DMS79 treated with DMSO at 0.1 percent for 48 hours (cell line): ENCODE results near the gene BIRC6.

ENCODE experiments used
- DNase-seq: peaks from one replicate; lab custom pipeline; 2025; lab: John Stamatoyannopoulos, UW

BIRC6 gene

GRCh38 chr2:32372519-32373182 lies 15.8 kb downstream of the BIRC6 start:
- no peak for DNase-seq

DNA sequence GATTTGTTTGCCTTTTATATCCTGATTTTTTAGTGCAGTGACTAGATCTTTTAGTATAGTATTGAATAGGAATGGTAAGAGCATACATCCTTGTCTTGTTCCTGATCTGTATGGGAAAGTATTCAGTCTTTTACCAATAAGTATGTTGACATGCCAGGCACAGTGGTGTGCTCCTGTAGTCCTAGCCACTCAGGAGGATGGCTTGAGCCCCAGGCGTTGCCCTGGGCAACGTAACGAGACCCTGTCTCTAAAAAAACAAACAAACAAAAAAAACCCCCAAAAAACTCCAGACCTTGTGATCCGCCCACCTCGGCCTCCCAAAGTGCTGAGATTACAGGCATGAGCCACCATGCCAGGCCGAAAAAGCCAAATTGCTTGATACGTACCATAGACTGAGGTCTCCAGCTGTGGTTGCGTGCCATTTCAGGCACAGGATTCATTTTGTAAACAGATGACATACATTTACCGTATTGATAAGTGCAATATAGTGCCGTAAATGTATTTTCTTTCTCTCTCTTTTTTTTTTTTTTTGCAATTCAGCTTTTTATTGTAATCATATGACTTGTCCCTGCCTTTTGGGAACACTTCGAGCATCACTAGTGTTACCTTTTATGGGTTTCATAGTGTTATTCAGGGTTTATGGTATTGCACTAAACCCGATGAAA lies 18.5 kb downstream of the BIRC6 start:
- DNase-seq = no peak

DNA sequence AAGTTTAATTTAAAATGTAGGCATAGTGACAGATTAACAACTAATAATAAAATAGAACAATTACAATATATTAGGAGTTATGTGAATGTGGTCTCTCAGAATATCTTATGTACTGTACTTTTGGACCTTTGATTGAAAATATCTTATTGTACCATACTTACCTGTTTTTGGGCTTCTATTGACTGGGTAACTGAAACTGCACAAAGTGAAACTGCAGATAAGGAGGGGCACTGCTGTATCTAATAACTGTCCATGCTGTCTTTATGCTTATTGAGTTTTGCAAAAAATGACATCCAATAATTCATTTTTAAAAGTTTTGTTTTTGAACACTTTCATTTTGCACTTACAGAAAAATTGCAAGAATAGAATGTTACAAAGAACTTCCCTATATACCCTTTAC lies 19.9 kb downstream of the BIRC6 start:
- no peak for DNase-seq

DNA sequence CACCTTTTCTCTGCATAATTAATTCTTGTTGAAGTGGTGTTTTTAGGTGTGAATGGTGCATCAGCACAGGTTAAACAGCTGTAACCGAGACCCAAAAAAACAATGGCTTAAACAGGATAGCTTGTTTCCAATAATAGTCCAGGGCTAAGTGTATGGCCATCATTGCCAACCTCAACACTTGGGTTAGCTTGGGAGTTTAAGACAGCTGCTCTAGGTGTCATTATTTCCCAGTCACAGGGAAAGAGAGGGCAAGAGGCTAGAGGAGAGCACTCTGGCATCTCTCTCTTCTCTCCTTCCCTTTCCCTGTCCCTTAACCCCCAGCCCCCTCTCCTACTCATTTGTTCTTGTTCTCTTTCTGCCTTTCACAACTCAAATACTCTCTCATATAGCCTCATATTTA lies 21.1 kb downstream of the BIRC6 start:
- DNase-seq = no peak

DNA sequence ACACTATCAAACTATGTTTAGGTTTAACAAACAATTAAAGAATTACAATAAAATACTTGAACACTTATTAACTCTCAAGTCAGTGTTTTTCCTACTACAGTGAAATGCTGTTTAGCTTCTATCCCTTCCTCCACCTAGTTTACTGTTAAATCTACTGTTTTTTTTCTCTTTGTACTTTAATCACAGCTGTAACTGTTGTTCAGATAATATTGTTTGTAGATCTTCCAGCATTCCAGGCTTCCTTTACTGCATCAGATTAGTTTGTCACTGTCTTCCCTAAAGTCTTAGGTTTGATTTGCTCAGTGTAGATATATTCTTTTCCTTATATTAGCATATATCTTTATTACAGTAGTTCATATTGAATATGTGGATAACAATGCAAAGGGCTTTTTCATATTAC lies 22.5 kb downstream of the BIRC6 start:
- no peak for DNase-seq

- no peak for DNase-seq
Observed at GRCh38 chr2:32383858-32384257, 27.0 kb downstream of the BIRC6 start.

- DNase-seq = no peak
Observed at GRCh38 chr2:32384529-32384928, 27.7 kb downstream of the BIRC6 start.

DNA sequence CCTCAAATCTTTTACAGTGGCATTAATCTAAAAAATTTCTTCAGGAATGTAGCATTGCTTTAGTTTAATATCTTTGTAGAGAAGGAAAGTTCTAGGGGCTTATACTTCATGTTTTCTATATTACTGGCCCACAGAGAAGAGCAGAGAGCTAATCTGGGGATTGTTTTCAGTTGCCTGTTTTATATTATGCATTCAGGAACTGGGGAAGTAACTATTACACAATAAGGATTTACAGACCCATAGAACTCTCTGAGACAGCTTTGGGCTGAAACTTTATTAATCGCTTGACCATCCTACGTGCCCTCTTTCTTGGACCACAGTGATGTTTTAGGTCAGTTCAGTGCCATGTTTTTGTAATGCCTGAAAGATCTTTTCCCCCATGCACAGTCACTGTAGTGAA lies 29.9 kb downstream of the BIRC6 start:
- DNase-seq = no peak

DNA sequence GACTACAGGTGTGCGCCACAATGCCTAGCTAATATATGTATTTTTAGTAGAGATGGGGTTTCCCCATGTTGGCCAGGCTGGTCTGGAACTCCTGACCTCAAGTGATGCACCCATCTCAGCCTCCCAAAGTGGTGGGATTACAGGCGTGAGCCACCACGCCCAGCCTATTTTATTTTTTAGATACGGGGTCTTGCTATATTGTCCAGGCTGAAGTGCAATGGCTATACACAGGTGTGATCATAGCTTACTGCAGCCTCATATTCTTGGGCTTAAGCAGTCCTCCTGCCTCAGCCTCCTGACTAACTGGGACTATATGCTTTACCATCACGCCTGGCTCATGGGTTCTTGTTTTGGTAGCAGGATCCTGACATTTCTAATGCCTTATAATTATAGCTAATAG lies 42.4 kb downstream of the BIRC6 start:
- no peak for DNase-seq

GRCh38 chr2:32402091-32402490 lies 45.3 kb downstream of the BIRC6 start:
- no peak for DNase-seq

GRCh38 chr2:32403782-32404181 lies 47.0 kb downstream of the BIRC6 start:
- DNase-seq = no peak

DNA sequence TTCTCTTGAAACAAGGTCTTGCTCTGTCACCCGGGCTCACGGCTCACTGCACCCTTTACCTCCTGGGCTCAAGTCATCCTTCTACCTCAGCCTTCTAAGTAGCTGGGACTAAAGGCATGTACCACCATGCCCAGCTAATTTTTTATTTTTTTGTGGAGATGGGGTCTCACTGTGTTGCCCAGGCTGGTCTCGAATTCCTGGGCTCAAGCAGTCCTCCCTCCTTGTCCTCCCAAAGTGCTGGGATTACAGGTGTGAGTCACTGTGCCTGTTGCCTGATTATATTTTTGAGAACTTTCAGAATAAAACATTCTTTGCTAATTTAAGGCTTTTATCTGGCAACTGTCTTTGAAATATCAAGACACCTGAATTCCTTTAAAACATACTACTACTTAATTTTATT lies 47.9 kb downstream of the BIRC6 start:
- no peak for DNase-seq

GRCh38 chr2:32416519-32416918 lies 59.7 kb downstream of the BIRC6 start:
- DNase-seq = no peak

GRCh38 chr2:32417659-32418058 lies 60.8 kb downstream of the BIRC6 start:
- no peak for DNase-seq

DNA sequence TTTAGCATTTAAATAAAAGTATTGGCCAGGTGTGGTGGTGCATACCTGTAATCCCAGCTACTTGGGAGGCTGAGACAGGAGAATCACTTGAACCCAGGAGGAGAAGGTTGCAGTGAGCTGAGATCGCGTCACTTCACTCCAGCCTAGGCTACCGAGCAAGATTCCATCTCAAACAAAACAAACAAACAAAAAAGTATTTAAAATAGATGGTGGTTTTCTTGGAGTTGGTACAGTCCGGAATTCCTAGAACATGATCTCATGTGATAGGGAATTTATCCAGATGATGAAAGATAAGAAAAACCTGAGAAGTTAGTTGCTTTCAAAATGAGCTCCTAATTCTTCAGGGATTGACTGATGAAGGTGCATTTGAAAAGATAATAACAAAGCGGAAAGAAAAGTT lies 62.0 kb downstream of the BIRC6 start:
- no peak for DNase-seq

DNA sequence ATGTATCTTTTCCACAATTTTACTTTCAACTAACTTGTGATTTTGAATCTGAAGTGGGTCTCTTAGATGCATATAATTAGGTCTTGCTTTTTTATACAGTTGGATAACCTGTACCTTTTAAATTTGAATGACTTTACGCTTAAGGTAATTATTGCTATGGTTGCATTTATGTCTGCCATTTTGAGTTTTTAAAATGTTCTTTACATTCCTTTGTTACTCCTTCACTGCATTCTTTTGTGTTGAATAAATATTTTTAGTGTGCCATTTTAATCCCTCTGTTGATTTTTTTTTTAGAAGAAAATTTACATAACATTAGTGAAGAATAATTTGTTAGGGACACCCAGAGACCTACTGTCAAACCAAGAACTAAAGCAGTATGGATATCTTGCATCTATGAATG lies 65.3 kb downstream of the BIRC6 start:
- no peak for DNase-seq

- no peak for DNase-seq
Observed at GRCh38 chr2:32423536-32423935, 66.7 kb downstream of the BIRC6 start.

DNA sequence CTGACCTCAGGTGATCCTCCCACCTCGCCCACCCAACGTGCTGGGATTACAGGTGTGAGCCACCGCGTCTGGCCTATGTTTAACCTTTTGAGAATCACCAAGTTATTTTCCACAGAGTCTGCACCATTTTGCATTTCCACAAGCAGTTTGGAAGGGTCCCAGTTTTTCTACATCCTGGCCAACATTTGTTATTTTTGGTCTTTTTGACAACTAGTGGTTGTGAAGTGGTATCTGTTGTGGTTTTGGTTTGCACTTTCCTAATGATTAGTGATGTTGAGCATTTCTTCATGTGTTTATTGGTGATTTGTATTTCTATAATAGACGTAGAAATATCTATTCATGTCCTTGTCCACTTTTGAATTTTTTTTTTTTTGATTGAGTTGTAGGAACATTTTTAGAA lies 67.9 kb downstream of the BIRC6 start:
- no peak for DNase-seq

DNA sequence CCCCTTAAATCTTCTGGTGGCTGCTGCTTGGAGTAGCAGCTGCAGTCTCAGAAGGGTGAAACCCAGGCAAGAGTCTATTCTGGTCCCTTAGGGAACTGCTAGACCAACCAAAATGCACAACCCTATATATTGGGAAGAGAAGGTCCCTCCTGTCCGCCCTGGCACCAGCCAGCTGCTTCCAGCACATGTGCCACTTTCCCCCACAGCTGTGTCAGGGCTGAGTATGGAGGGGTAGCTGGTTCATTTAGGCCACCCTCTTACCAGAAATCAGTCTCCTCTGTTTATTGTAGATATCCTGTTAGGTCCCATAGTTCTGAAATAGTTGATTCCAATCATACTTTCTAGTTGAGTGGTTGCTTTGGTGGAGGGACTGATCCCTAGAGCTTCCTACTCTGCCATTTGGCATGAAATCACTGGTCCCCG lies 68.9 kb downstream of the BIRC6 start:
- no peak for DNase-seq

GRCh38 chr2:32427672-32428610 lies 71.1 kb downstream of the BIRC6 start:
- DNase-seq = no peak

- DNase-seq = no peak
Observed at GRCh38 chr2:32430804-32431203, 74.0 kb downstream of the BIRC6 start.

DNA sequence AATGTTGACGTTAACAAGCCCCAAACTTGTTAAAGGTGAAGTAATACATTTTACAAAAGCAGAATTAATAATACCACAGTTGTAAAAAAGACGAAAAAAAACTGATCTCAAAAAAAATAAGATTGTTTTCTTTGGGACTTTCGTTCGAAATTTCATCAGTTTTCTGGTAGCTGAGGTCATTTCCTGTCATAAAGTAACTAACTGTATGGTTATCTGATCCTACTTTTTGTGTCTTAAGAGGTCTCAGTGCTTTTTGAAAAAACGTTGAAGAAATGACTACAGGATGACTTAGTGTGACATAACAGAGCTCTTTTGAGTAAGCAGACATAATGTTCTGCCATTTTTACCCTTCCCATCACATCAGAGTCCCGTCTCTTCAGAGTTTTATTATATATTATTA lies 79.3 kb downstream of the BIRC6 start:
- DNase-seq = no peak

GRCh38 chr2:32442020-32442467 lies 85.2 kb downstream of the BIRC6 start:
- DNase-seq = no peak
